Left ventricle myocardium inferior (tissue), 1 donor: Measurements from ENCODE around the gene UBE2S. TPM values are rescaled to one million over a fixed set of nuclear protein-coding genes. Genes with fewer than 3 reads are reported as not detected.

Source experiments
- DNase-seq: peaks from one replicate; pipeline ENCODE4 v3.0.0-alpha.2; 2020
- H3K27ac ChIP-seq: fragments of 200-600 bp; replicated peaks from 2 replicates; pipeline ENCODE4 v1.8.0; 2021
- H3K27me3 ChIP-seq: fragments of 200-600 bp; 2 replicates; pipeline ENCODE4 v1.8.0; 2021; ENCODE audit warnings: low read depth
- H3K36me3 ChIP-seq: fragments of 200-600 bp; 2 replicates; pipeline ENCODE4 v1.8.0; 2021
- H3K4me1 ChIP-seq: fragments of 200-600 bp; 2 replicates; pipeline ENCODE4 v1.8.0; 2021
- H3K4me3 ChIP-seq: fragments of 200-600 bp; 2 replicates; pipeline ENCODE4 v1.8.0; 2021; ENCODE audit warnings: mild to moderate bottlenecking, moderate library complexity
- H3K9me3 ChIP-seq: fragments of 200-600 bp; replicated peaks from 2 replicates; pipeline ENCODE4 v1.8.0; 2021
- intact Hi-C: fragments of 100-400 bp; cut with micrococcal nuclease; formaldehyde crosslinking; loops from one replicate; pipeline ENCODE4 v1.11.0; 2022
- total RNA-seq: library from RNA; stranded (reverse); fragmentation: NEBNext Ultra II Directional; extraction: Animal tissue kit (Norgen Biotek cat#: 25700); gene quantifications from one replicate; pipeline ENCODE4 v1.2.1, GENCODE V29; 2021
- TF ChIP-seq, protein P1 (sequence below): fragments of 200-600 bp; IDR thresholded peaks from 2 replicates; pipeline ENCODE4 v1.8.0; 2021; ENCODE audit warnings: antibody characterized with exemption, mild to moderate bottlenecking, borderline replicate concordance
- donor health status: DM: no; HTN: yes; CAD: no; lungs with severe emphysema.

The UBE2S gene
- total RNA-seq, 1 donor from 2014 or later, result 33.2 TPM

DNA sequence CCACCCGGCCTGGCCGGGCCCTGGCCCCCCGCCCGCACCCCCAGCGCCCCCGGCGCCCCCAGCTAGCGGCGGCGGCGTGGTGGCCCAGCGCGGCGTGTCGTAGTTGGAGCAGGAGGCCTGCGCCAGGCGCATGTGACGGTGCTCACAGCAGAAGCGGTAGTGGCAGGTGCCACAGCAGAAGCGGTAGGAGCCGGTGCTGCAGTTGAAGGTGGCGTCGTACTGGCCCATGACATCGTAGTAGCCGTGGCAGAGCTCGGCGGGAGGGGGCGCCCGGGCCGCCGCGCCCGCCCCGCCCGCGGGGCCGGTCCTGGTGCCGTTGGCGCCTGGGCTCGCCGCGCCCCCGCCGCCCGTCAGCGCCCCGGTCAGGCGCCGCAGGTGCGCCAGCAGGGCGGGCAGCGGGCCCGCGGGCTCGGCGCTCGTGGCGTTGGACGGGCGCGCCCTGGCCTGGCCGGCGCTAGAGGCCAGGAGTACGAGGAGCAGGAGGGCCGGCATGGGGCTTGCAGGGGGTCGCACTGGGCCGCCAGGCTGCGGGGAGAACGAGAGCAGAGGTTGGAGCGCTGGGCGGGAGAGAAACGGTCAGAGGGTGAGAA, 34.9 kb upstream of the UBE2S start:
- H3K27me3 ChIP-seq, result peaks cover 98% of the 10 kb centered on the region
- intact Hi-C loops, result no loop called here
- TF ChIP-seq, protein P1, sequence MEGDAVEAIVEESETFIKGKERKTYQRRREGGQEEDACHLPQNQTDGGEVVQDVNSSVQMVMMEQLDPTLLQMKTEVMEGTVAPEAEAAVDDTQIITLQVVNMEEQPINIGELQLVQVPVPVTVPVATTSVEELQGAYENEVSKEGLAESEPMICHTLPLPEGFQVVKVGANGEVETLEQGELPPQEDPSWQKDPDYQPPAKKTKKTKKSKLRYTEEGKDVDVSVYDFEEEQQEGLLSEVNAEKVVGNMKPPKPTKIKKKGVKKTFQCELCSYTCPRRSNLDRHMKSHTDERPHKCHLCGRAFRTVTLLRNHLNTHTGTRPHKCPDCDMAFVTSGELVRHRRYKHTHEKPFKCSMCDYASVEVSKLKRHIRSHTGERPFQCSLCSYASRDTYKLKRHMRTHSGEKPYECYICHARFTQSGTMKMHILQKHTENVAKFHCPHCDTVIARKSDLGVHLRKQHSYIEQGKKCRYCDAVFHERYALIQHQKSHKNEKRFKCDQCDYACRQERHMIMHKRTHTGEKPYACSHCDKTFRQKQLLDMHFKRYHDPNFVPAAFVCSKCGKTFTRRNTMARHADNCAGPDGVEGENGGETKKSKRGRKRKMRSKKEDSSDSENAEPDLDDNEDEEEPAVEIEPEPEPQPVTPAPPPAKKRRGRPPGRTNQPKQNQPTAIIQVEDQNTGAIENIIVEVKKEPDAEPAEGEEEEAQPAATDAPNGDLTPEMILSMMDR, result no peak
- no peaks in the 10 kb centered on the region for H3K36me3 ChIP-seq
- peaks cover 11% of the 10 kb centered on the region for H3K4me1 ChIP-seq
- H3K4me3 ChIP-seq, result no peak overlapping the region
- no peak overlapping the region for H3K27ac ChIP-seq
- H3K9me3 ChIP-seq, result no peaks in the 10 kb centered on the region
- no peak for DNase-seq

DNA sequence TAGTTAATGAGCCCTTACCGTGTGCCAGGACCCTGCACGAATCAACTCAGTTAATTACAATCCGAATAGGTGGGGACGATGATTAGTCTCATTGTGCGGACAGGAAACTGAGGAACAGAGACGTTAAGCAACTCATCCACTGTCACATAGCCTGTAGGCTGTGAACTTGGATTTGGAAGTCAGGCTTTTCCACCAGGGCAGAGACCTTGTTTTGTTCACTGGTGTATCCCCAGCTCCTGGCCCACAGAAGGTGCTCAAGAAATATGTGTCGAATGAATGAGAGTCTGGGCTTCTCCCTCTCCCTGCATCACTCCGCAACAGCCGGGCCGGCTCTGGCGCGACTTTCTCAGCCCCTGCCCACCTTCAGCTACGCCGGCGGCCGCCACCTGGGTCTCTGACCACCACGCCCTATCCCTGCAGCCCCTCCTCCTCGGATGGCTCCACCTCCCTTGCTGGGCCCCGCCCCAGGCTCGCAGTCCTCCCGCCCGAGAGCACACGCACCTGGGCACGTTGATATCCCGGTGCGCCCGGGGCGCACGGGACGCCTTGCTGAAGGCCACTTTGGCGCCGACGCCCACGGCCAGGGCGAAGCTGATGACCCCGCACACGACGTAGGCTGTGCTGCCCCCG, 34.2 kb upstream of the UBE2S start:
- Histone ChIP-seq H3K4me1 (peaks cover 11% of the 10 kb centered on the region), H3K9me3 (no peaks in the 10 kb centered on the region), H3K27me3 (peaks cover 98% of the 10 kb centered on the region), H3K27ac (no peak overlapping the region), H3K36me3 (no peaks in the 10 kb centered on the region), H3K4me3 (no peak overlapping the region)
- intact Hi-C loops, result no loop called here
- TF ChIP-seq, protein P1, result no peak
- no peak for DNase-seq

GRCh38 chr19:55441319-55441691, 33.7 kb upstream of the UBE2S start:
- H3K27me3 ChIP-seq, result peaks cover 98% of the 10 kb centered on the region
- no peak overlapping the region for H3K4me3 ChIP-seq
- H3K27ac ChIP-seq, result no peak overlapping the region
- intact Hi-C loops, result no loop called here
- no peaks in the 10 kb centered on the region for H3K9me3 ChIP-seq
- TF ChIP-seq, protein P1, result no peak
- H3K36me3 ChIP-seq, result no peaks in the 10 kb centered on the region
- DNase-seq, result no peak
- peaks cover 11% of the 10 kb centered on the region for H3K4me1 ChIP-seq

- Histone ChIP-seq H3K27me3 (peaks cover 98% of the 10 kb centered on the region), H3K4me1 (peaks cover 11% of the 10 kb centered on the region), H3K9me3 (no peaks in the 10 kb centered on the region), H3K27ac (no peak overlapping the region), H3K36me3 (no peaks in the 10 kb centered on the region), H3K4me3 (no peak overlapping the region)
- DNase-seq, result no peak
- TF ChIP-seq, protein P1, result no peak
- intact Hi-C loops, result no loop called here
Observed at GRCh38 chr19:55440411-55441105, 33.0 kb upstream of the UBE2S start.

DNA sequence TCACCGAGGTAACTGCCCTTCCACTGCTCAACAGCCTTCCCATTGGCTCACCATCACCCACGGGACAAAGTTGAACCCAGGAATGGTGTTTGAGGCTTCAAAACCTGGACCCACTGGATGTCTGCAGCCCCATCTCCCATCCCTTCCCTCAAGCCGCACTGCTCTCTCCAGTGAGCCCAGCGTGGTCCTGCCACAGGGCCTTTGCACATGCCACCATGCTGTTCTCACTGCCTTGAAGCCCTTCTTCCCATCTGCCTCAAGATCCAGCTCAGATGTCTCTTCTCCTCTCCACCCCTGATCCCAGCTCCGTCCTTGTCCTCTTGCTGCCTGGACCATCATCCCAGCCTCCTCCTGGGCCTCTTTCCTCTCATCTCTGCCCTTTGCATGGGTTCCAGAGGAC, 31.5 kb upstream of the UBE2S start:
- H3K27ac ChIP-seq, result no peak overlapping the region
- TF ChIP-seq, protein P1, result no peak
- no peak for DNase-seq
- H3K36me3 ChIP-seq, result no peaks in the 10 kb centered on the region
- no peaks in the 10 kb centered on the region for H3K9me3 ChIP-seq
- peaks cover 11% of the 10 kb centered on the region for H3K4me1 ChIP-seq
- intact Hi-C loops, result no loop called here
- no peak overlapping the region for H3K4me3 ChIP-seq
- H3K27me3 ChIP-seq, result peaks cover 84% of the 10 kb centered on the region
